KMS-11 (cell line): ENCODE measurements around the gene ZNF526.
A peak's percentile ranks its signal among the peaks of the same experiment; 100 is the strongest.

ENCODE experiments used
- H2AFZ ChIP-seq: fragments of 200-600 bp; sonication (generic); 2 replicates; pipeline ENCODE4 v1.6.1; 2016; ENCODE audit warnings: antibody characterized with exemption, mixed run types, low read depth
- H3K27ac ChIP-seq: fragments of 200-600 bp; sonication (generic); 2 replicates; pipeline ENCODE4 v1.6.1; 2016; ENCODE audit warnings: mild to moderate bottlenecking, mixed run types
- H3K27me3 ChIP-seq: fragments of 200-600 bp; sonication (generic); 2 replicates; pipeline ENCODE4 v1.6.1; 2017; ENCODE audit warnings: mild to moderate bottlenecking, low read depth, mixed run types, moderate library complexity; ENCODE audit not compliant: insufficient read depth
- H3K36me3 ChIP-seq: fragments of 200-600 bp; sonication (generic); 2 replicates; pipeline ENCODE4 v1.6.1; 2017; ENCODE audit warnings: mild to moderate bottlenecking, mixed run types; ENCODE audit not compliant: insufficient read depth
- H3K4me1 ChIP-seq: fragments of 200-600 bp; sonication (generic); 2 replicates; pipeline ENCODE4 v1.6.1; 2016; ENCODE audit warnings: mild to moderate bottlenecking, low read depth, mixed run types; ENCODE audit not compliant: poor library complexity, severe bottlenecking
- H3K4me2 ChIP-seq: fragments of 200-600 bp; sonication (generic); 2 replicates; pipeline ENCODE4 v1.7.0; 2016; ENCODE audit warnings: mild to moderate bottlenecking, mixed run types
- H3K4me3 ChIP-seq: fragments of 200-600 bp; sonication (generic); IDR thresholded peaks from 2 replicates; pipeline ENCODE4 v1.6.1; 2017; ENCODE audit warnings: low read depth, low read length, mixed read lengths; ENCODE audit not compliant: insufficient read depth
- H3K79me2 ChIP-seq: fragments of 200-600 bp; sonication (generic); 2 replicates; pipeline ENCODE4 v1.6.1; 2016; ENCODE audit warnings: low read depth, mixed run types; ENCODE audit not compliant: insufficient read depth
- H3K9ac ChIP-seq: fragments of 200-600 bp; sonication (generic); 2 replicates; pipeline ENCODE4 v1.6.1; 2016; ENCODE audit warnings: mild to moderate bottlenecking, mixed run types
- H4K20me1 ChIP-seq: fragments of 200-600 bp; sonication (generic); 2 replicates; pipeline ENCODE4 v1.6.1; 2016; ENCODE audit warnings: mild to moderate bottlenecking, mixed run types; ENCODE audit not compliant: insufficient read depth
- CTCF ChIP-seq: fragments of 200-600 bp; sonication (generic); conservative IDR thresholded peaks from 2 replicates; pipeline ENCODE4 v1.6.1; 2017; ENCODE audit warnings: low read depth, mild to moderate bottlenecking, antibody characterized with exemption, low read length, moderate library complexity, mixed read lengths

ZNF526 gene

DNA sequence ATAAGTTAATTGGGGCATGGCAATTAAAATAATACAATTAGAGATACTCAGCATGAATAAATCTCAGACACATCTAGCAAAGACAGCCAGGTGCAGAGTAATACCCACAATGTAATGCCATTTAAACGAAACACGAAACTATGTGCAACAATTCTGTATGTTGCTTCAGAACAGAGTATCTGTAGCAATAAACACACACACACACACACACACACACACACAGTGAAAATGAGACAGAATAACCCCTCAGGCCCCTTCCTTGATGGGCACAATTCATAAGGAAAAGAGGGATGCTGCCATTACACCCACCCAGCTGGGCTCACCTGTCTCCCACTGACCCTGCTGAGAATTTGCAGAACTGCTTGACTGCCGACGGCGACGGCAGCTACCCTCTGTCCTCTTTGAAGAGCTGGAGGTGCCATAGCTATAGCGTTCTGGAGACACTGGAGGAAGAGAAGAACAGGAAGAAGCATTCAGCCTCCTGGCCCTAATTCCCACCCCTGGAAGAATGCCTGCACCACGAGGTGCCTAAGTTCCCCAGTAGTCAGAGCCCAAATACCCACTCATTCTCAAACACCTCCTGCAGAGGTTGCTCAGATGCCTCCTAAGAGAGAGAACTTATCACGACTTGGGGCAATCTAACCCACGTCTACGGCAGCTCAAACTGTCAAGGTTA, 5.2 kb upstream of the ZNF526 start:
- no peak overlapping the region for H3K4me3 ChIP-seq

GRCh38 chr19:42216653-42217519, 3.2 kb upstream of the ZNF526 start:
- Histone ChIP-seq H3K27ac (peak overlapping the region; percentile 44), H3K4me2 (peak overlapping the region; percentile 99), H2AFZ (peak overlapping the region; percentile 88; the same call in 1 of the 2 replicates), H3K36me3 (no peaks in the 10 kb centered on the region; the same call in 1 of the 2 replicates), H3K4me1 (peaks cover 38% of the 10 kb centered on the region), H3K79me2 (peaks cover 44% of the 10 kb centered on the region), H4K20me1 (peaks cover 4% of the 10 kb centered on the region; the same call in 1 of the 2 replicates), H3K27me3 (no peaks in the 10 kb centered on the region), H3K9ac (peak overlapping the region; percentile 66), H3K4me3 (peak overlapping the region; percentile 29)
- TF ChIP-seq CTCF = no peak

More for the DNA sequence above, 5.2 kb upstream of the ZNF526 start:
- H3K27me3 ChIP-seq = no peaks in the 10 kb centered on the region
- H3K79me2 ChIP-seq = peaks cover 27% of the 10 kb centered on the region; the same call in 1 of the 2 replicates
- no peak for TF ChIP-seq CTCF
- H2AFZ ChIP-seq = no peak overlapping the region
- peak overlapping the region; percentile 14; the same call in 1 of the 2 replicates for H3K4me2 ChIP-seq
- peaks cover 29% of the 10 kb centered on the region for H3K4me1 ChIP-seq
- H3K27ac ChIP-seq = no peak overlapping the region
- H3K9ac ChIP-seq = no peak overlapping the region
- H4K20me1 ChIP-seq = peaks cover 4% of the 10 kb centered on the region; the same call in 1 of the 2 replicates
- no peaks in the 10 kb centered on the region; the same call in none of the 2 replicates for H3K36me3 ChIP-seq

- Histone ChIP-seq H3K27ac (peak within 1 kb of the TSS; percentile 44), H3K36me3 (no peaks in the 10 kb centered on the region; the same call in 1 of the 2 replicates)
- TF ChIP-seq CTCF = no peak
Observed at GRCh38 chr19:42217520-42218437, 2.3 kb upstream of the ZNF526 start, which contains the start of gene DEDD2. TSS of gene DEDD2 (minus strand) at chr19:42217677. CDS start at chr19:42217007, 670 bp downstream.

More at GRCh38 chr19:42217520-42218437, 2.3 kb upstream of the ZNF526 start, which contains the start of gene DEDD2:
- peak within 1 kb of the TSS; percentile 29 for H3K4me3 ChIP-seq
- peaks cover 53% of the 10 kb centered on the region for H3K79me2 ChIP-seq
- no peaks in the 10 kb centered on the region for H3K27me3 ChIP-seq
- peaks cover 38% of the 10 kb centered on the region for H3K4me1 ChIP-seq
- peak within 1 kb of the TSS; percentile 88; the same call in 1 of the 2 replicates for H2AFZ ChIP-seq
- H4K20me1 ChIP-seq = peaks cover 4% of the 10 kb centered on the region; the same call in 1 of the 2 replicates
- peak within 1 kb of the TSS; percentile 66 for H3K9ac ChIP-seq
- peak within 1 kb of the TSS; percentile 99 for H3K4me2 ChIP-seq
